Body of pancreas (tissue), 4 donors: ENCODE results near the gene OR4D1. TPM values are rescaled to one million over a fixed set of nuclear protein-coding genes. Genes with fewer than 3 reads are reported as not detected.

Source experiments
- ATAC-seq: fragments of 150-250 bp; one replicate; pipeline ENCODE4 v1.9.1; 2016
- DNase-seq, 4 donors: peaks; one replicate each; pipeline ENCODE4 v3.0.0-alpha.2; 2019
- H3K27ac ChIP-seq, 4 donors: fragments of 200-600 bp; sonication (generic); 1 replicate in 3 of 4; 2 replicates in 1 of 4; pipeline versions ENCODE4 v1.5.1 to v1.6.1; 2016 to 2019; ENCODE audit warnings: mild to moderate bottlenecking in 1 of 4, mixed read lengths in 1 of 4, moderate library complexity in 1 of 4
- H3K27me3 ChIP-seq, 2 donors: fragments of 200-600 bp; sonication (generic); one replicate each; pipeline ENCODE4 v1.6.0; 2016; ENCODE audit warnings: mild to moderate bottlenecking in 1 of 2
- H3K36me3 ChIP-seq, 2 donors: fragments of 200-600 bp; sonication (generic); replicated peaks in 1 of 2; 2 replicates each; pipeline ENCODE4 v1.5.1; 2016; ENCODE audit warnings: low read depth in 2 of 2; ENCODE audit not compliant: insufficient read depth in 1 of 2
- H3K4me1 ChIP-seq: fragments of 200-600 bp; sonication (generic); one replicate; pipeline ENCODE4 v1.6.0; 2016
- H3K4me3 ChIP-seq, 2 donors: fragments of 200-600 bp; sonication (generic); 1 replicate in 1 of 2; 2 replicates in 1 of 2; pipeline ENCODE4 v1.5.1; 2016 to 2019
- H3K9me3 ChIP-seq, 3 donors: fragments of 200-600 bp; sonication (generic); 1 replicate in 2 of 3; 2 replicates in 1 of 3; pipeline ENCODE4 v1.5.1; 2016
- CTCF ChIP-seq, 7 experiments: fragments of 450-650 bp in 4 of 7; fragments of 200-600 bp in 3 of 7; sonication (generic) in 3 of 7; IDR thresholded peaks; one replicate each; pipeline ENCODE4 v1.5.1; 2016 to 2019; ENCODE audit warnings: antibody characterized with exemption in 7 of 7
- POLR2A ChIP-seq, 3 donors: fragments of 450-650 bp; IDR thresholded peaks; one replicate each; pipeline ENCODE4 v1.6.1; 2016; ENCODE audit warnings: antibody characterized with exemption in 3 of 3, mild to moderate bottlenecking in 2 of 3
- WGBS, 2 donors: methylation state at CpG; one replicate each; pipeline ENCODE4 v1.1.5; 2017; 5-methylcytosine and 5-hydroxymethylcytosine counted together
- intact Hi-C: fragments of 100-400 bp; cut with DNase I; formaldehyde crosslinking; loops from one replicate; pipeline ENCODE4 v1.15.1; 2023
- total RNA-seq, 2 donors: library from RNA; depleted of rRNA; stranded (reverse); fragments of >200 nt; gene quantifications; one replicate each; pipeline ENCODE4 v1.1.0, GENCODE V29; 2016

Gene OR4D1
- total RNA-seq, 2 donors from 2014 or later, result not detected

- Histone ChIP-seq H3K27ac (no peak within 1 kb of the TSS), H3K36me3 (no peaks in the 10 kb centered on the region), H3K27me3 (no peaks in the 10 kb centered on the region), H3K9me3 (no peaks in the 10 kb centered on the region), H3K4me3 (no peak within 1 kb of the TSS), H3K4me1 (no peaks in the 10 kb centered on the region)
- no peak for TF ChIP-seq CTCF (IDR thresholded peaks at IDR 0.05)
- TF ChIP-seq POLR2A (IDR thresholded peaks at IDR 0.05), result no peak
- intact Hi-C loops, result no loop called here
- WGBS, 2 donors, result 10 to 47% methylated on average over 3 to 6 of the region's 6 CpGs
- DNase-seq (no peak), ATAC-seq (no peak)
Measured at GRCh38 chr17:58192612-58193011, 44.4 kb downstream of the OR4D1 start, which contains the start of gene EPX. TSS of gene EPX (plus strand) at chr17:58192726. CDS start at chr17:58192847, 121 bp downstream.

GRCh38 chr17:58193641-58194255 lies 45.6 kb downstream of the OR4D1 start:
- ATAC-seq (no peak), DNase-seq (no peak)
- 47 to 68% methylated on average over 7 to 12 of the region's 18 CpGs for WGBS, 2 donors
- TF ChIP-seq POLR2A (IDR thresholded peaks at IDR 0.05) (no peak), CTCF (IDR thresholded peaks at IDR 0.05) (no peak)
- H3K27ac ChIP-seq, result no peak overlapping the region
- no peaks in the 10 kb centered on the region for H3K36me3 ChIP-seq
- H3K27me3 ChIP-seq, result no peaks in the 10 kb centered on the region
- no peaks in the 10 kb centered on the region for H3K9me3 ChIP-seq
- intact Hi-C loops, result no loop called here
- no peak overlapping the region for H3K4me3 ChIP-seq
- H3K4me1 ChIP-seq, result no peaks in the 10 kb centered on the region

- no peaks in the 10 kb centered on the region for H3K36me3 ChIP-seq
- intact Hi-C loops, result no loop called here
- H3K4me3 ChIP-seq, result no peak overlapping the region
- DNase-seq (no peak), ATAC-seq (no peak)
- H3K27ac ChIP-seq, result no peak overlapping the region
- no peaks in the 10 kb centered on the region for H3K9me3 ChIP-seq
- no peak for TF ChIP-seq POLR2A (IDR thresholded peaks at IDR 0.05)
- no peak for TF ChIP-seq CTCF (IDR thresholded peaks at IDR 0.05)
- no peaks in the 10 kb centered on the region for H3K4me1 ChIP-seq
- WGBS, 2 donors, result 66 to 79% methylated on average over 5 of the region's 5 CpGs
- peaks cover 0 to 7% of the 10 kb centered on the region in 2 donors for H3K27me3 ChIP-seq
Measured at GRCh38 chr17:58195518-58196123, 47.4 kb downstream of the OR4D1 start.

GRCh38 chr17:58196610-58197009 lies 48.4 kb downstream of the OR4D1 start:
- intact Hi-C loops, result no loop called here
- no peaks in the 10 kb centered on the region for H3K4me1 ChIP-seq
- H3K27me3 ChIP-seq, result peaks cover 0 to 7% of the 10 kb centered on the region in 2 donors
- no peak overlapping the region for H3K27ac ChIP-seq
- ATAC-seq (no peak), DNase-seq (no peak)
- H3K4me3 ChIP-seq, result no peak overlapping the region
- 63 to 74% methylated on average over 7 of the region's 7 CpGs for WGBS, 2 donors
- no peaks in the 10 kb centered on the region for H3K36me3 ChIP-seq
- H3K9me3 ChIP-seq, result no peaks in the 10 kb centered on the region
- TF ChIP-seq POLR2A (IDR thresholded peaks at IDR 0.05) (no peak), CTCF (IDR thresholded peaks at IDR 0.05) (no peak)
